HepG2 (cell line): ENCODE measurements around the gene SEC31B. TPM values are rescaled to one million over a fixed set of nuclear protein-coding genes. Genes with fewer than 3 reads are reported as not detected.

ENCODE experiments used
- CREB1 ChIP-seq, 2 experiments: fragments of 450-650 bp in 1 of 2; IDR thresholded peaks; 2 replicates each; pipeline ENCODE4 v1.6.1; 2016 to 2017; ENCODE audit warnings: control low read depth in 1 of 2, mild to moderate bottlenecking in 1 of 2, missing compliant biosample characterization in 1 of 2, missing genetic modification characterization in 1 of 2
- ELF4 ChIP-seq: sonication (generic); formaldehyde crosslinking; IDR thresholded peaks from 2 replicates; pipeline ENCODE4 v1.5.0; 2020; ENCODE audit warnings: missing genetic modification reagents, mild to moderate bottlenecking, moderate library complexity, borderline replicate concordance
- ETV5 ChIP-seq: IDR thresholded peaks from 2 replicates; pipeline ENCODE4 v1.6.1; 2018; ENCODE audit warnings: missing biosample characterization, missing genetic modification reagents, inconsistent platforms, borderline replicate concordance
- FOXK1 ChIP-seq: sonication (generic); formaldehyde crosslinking; IDR thresholded peaks from 2 replicates; pipeline ENCODE4 v1.4.0; 2020; ENCODE audit warnings: low read depth, missing genetic modification reagents, borderline replicate concordance
- HNRNPLL ChIP-seq: fragments of 200-400 bp; formaldehyde crosslinking; IDR thresholded peaks from 2 replicates; pipeline ENCODE4 v1.6.1; 2017; ENCODE audit warnings: mild to moderate bottlenecking, low read depth, low read length; ENCODE audit not compliant: poor library complexity, severe bottlenecking
- KAT8 ChIP-seq: IDR thresholded peaks from 2 replicates; pipeline ENCODE4 v1.6.1; 2016; ENCODE audit warnings: missing genetic modification reagents, missing compliant biosample characterization
- KDM3A ChIP-seq: IDR thresholded peaks from 2 replicates; pipeline ENCODE4 v1.6.1; 2018; ENCODE audit warnings: low read depth, missing compliant biosample characterization
- KLF6 ChIP-seq: IDR thresholded peaks from 2 replicates; pipeline ENCODE4 v1.8.0; 2016; ENCODE audit warnings: missing biosample characterization, missing genetic modification reagents
- KMT2A ChIP-seq: sonication (generic); formaldehyde crosslinking; IDR thresholded peaks from 2 replicates; pipeline ENCODE4 v1.4.0; 2020; ENCODE audit warnings: missing genetic modification reagents
- LCORL ChIP-seq, 2 experiments: fragments of 450-650 bp in 1 of 2; sonication (generic) in 1 of 2; formaldehyde crosslinking in 1 of 2; IDR thresholded peaks; 2 replicates each; pipeline versions ENCODE4 v1.5.0 to v1.6.1; 2017 to 2020; ENCODE audit warnings: antibody characterized with exemption in 1 of 2, missing genetic modification reagents in 1 of 2
- POLR2G ChIP-seq: fragments of 200-400 bp; formaldehyde crosslinking; IDR thresholded peaks from 2 replicates; pipeline ENCODE4 v1.6.1; 2018; ENCODE audit warnings: mild to moderate bottlenecking, low read depth, low read length, moderate library complexity
- RBM39 ChIP-seq: fragments of 200-400 bp; formaldehyde crosslinking; IDR thresholded peaks from one replicate; pipeline ENCODE4 v1.6.1; 2018; ENCODE audit warnings: antibody characterized with exemption, mild to moderate bottlenecking, low read depth, low read length; ENCODE audit not compliant: poor library complexity, severe bottlenecking
- SAP130 ChIP-seq: IDR thresholded peaks from 2 replicates; pipeline ENCODE4 v1.6.1; 2016; ENCODE audit warnings: low read depth
- SMAD3 ChIP-seq: sonication (generic); formaldehyde crosslinking; IDR thresholded peaks from 2 replicates; pipeline ENCODE4 v1.4.0; 2020; ENCODE audit warnings: missing genetic modification reagents
- ZNF17 ChIP-seq: sonication (generic); formaldehyde crosslinking; IDR thresholded peaks from 2 replicates; pipeline ENCODE4 v1.5.0; 2020; ENCODE audit warnings: mild to moderate bottlenecking, missing genetic modification reagents
- ZNF589 ChIP-seq: sonication (generic); formaldehyde crosslinking; conservative IDR thresholded peaks from 2 replicates; pipeline ENCODE4 v1.8.0; 2022; ENCODE audit warnings: mild to moderate bottlenecking, moderate library complexity, missing genetic modification reagents
- ZNF766 ChIP-seq: sonication (generic); formaldehyde crosslinking; IDR thresholded peaks from 2 replicates; pipeline ENCODE4 v1.5.0; 2020; ENCODE audit warnings: missing genetic modification reagents, borderline replicate concordance
- ZSCAN29 ChIP-seq: sonication (generic); formaldehyde crosslinking; conservative IDR thresholded peaks from 2 replicates; pipeline ENCODE4 v1.4.0; 2020; ENCODE audit warnings: mild to moderate bottlenecking, missing genetic modification reagents
- polyA plus RNA-seq, 8 experiments: library from polyadenylated mRNA; depleted of rRNA in 3 of 8; stranded (reverse) in 7 of 8; unstranded in 1 of 8; fragments of >200 nt; fragmentation: Illumina TruSeq in 4 of 8; extraction: Trizol in 4 of 8; gene quantifications; 2 replicates each; pipeline versions ENCODE4 v1.2.1 to v1.2.3, GENCODE V29; 2011 to 2016; ENCODE audit warnings: low read depth in 4 of 8, missing spikeins in 1 of 8, mixed read lengths in 1 of 8; ENCODE audit not compliant: insufficient read depth in 1 of 8
- total RNA-seq, 5 experiments: library from RNA; depleted of rRNA; stranded (reverse); fragments of >200 nt; fragmentation: Illumina TruSeq; extraction: Trizol; gene quantifications; 2 replicates each; pipeline ENCODE4 v1.2.3, GENCODE V29; 2016; ENCODE audit warnings: low read depth in 1 of 5
- TF ChIP-seq, protein P1 (sequence below): sonication (generic); formaldehyde crosslinking; IDR thresholded peaks from 2 replicates; pipeline ENCODE4 v1.5.1; 2020; ENCODE audit warnings: missing genetic modification reagents, mild to moderate bottlenecking, borderline replicate concordance
- TF ChIP-seq, protein P2 (sequence below): sonication (generic); formaldehyde crosslinking; IDR thresholded peaks from 2 replicates; pipeline ENCODE4 v1.4.0; 2020; ENCODE audit warnings: missing genetic modification reagents, borderline replicate concordance
- TF ChIP-seq, protein P3 (sequence below): sonication (generic); formaldehyde crosslinking; conservative IDR thresholded peaks from 2 replicates; pipeline ENCODE4 v1.4.0; 2020; ENCODE audit warnings: missing genetic modification reagents
- TF ChIP-seq, protein P4 (sequence below): IDR thresholded peaks from 2 replicates; pipeline ENCODE4 v1.6.1; 2016; ENCODE audit warnings: mild to moderate bottlenecking

SEC31B gene
- total and polyA plus RNA-seq, 2 of the 13 experiments (the other 11 are each of a cell fraction or from before 2014, with no cell fraction given) = 2.0 to 8.3 TPM

DNA sequence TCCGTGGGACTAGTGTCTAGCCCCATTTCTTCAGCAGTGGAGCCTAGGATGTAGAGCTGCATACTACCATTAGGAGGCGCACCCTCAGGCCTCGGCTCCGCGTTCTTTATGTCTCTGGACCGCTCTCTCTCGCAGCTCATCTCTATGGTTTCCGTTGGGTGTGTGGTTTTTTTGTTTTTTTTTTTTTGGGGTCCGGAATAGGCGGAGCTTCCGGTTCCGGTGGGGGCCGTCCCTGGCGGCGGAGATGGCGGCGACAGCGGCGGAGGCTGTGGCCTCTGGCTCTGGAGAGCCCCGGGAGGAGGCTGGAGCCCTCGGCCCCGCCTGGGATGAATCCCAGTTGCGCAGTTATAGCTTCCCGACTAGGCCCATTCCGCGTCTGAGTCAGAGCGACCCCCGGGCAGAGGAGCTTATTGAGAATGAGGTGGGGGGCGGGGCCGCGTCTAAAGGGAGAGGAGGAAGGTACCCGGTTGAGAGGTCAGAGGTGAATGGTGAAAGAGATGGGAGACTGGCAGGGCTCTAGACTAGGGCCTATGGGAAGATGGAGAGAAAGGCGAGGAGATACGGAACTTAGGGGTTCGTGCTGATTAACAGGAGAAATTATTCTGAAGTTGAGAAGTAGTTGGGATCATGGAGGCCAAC lies 16.2 kb upstream of the SEC31B start, which contains the start of gene HIF1AN (continued):
- TF ChIP-seq ELF4 (CRISPR knock-in tag) (0 out of 2 replicates have a peak, but pooled peaks have one; percentile 67), ETV5 (CRISPR knock-in tag) (peak; percentile 90), POLR2G (peak; percentile 97), ZNF766 (CRISPR knock-in tag) (peak; percentile 55; the same call in 1 of the 2 replicates), KDM3A (peak; percentile 68; the same call in 1 of the 2 replicates), ZNF589 (CRISPR knock-in tag) (no peak), KAT8 (CRISPR knock-in tag) (peak; percentile 97), FOXK1 (CRISPR knock-in tag) (peak; percentile 90), KLF6 (peak; percentile 44; the same call in 1 of the 2 replicates), SMAD3 (0 out of 2 replicates have a peak, but pooled peaks have one; percentile 75), RBM39 (peak; percentile 37), KMT2A (CRISPR knock-in tag) (peak; percentile 73), ZNF17 (CRISPR knock-in tag) (no peak), LCORL (IDR thresholded peaks at IDR 0.05) (peak; percentile 86), LCORL (CRISPR knock-in tag; IDR thresholded peaks at IDR 0.05) (peak; percentile 66; the same call in 1 of the 2 replicates), CREB1 (IDR thresholded peaks at IDR 0.05) (no peak), CREB1 (CRISPR knock-in tag; IDR thresholded peaks at IDR 0.05) (peak; percentile 74), HNRNPLL (peak; percentile 76), SAP130 (CRISPR knock-in tag) (peak; percentile 91), ZSCAN29 (CRISPR knock-in tag) (no peak)
- TF ChIP-seq, protein P1, sequence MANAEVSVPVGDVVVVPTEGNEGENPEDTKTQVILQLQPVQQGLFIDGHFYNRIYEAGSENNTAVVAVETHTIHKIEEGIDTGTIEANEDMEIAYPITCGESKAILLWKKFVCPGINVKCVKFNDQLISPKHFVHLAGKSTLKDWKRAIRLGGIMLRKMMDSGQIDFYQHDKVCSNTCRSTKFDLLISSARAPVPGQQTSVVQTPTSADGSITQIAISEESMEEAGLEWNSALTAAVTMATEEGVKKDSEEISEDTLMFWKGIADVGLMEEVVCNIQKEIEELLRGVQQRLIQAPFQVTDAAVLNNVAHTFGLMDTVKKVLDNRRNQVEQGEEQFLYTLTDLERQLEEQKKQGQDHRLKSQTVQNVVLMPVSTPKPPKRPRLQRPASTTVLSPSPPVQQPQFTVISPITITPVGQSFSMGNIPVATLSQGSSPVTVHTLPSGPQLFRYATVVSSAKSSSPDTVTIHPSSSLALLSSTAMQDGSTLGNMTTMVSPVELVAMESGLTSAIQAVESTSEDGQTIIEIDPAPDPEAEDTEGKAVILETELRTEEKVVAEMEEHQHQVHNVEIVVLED (CRISPR knock-in tag) = peak; percentile 61
- TF ChIP-seq, protein P2, sequence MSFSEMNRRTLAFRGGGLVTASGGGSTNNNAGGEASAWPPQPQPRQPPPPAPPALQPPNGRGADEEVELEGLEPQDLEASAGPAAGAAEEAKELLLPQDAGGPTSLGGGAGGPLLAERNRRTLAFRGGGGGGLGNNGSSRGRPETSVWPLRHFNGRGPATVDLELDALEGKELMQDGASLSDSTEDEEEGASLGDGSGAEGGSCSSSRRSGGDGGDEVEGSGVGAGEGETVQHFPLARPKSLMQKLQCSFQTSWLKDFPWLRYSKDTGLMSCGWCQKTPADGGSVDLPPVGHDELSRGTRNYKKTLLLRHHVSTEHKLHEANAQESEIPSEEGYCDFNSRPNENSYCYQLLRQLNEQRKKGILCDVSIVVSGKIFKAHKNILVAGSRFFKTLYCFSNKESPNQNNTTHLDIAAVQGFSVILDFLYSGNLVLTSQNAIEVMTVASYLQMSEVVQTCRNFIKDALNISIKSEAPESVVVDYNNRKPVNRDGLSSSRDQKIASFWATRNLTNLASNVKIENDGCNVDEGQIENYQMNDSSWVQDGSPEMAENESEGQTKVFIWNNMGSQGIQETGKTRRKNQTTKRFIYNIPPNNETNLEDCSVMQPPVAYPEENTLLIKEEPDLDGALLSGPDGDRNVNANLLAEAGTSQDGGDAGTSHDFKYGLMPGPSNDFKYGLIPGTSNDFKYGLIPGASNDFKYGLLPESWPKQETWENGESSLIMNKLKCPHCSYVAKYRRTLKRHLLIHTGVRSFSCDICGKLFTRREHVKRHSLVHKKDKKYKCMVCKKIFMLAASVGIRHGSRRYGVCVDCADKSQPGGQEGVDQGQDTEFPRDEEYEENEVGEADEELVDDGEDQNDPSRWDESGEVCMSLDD (CRISPR knock-in tag) = peak; percentile 92; the same call in 1 of the 2 replicates
- TF ChIP-seq, protein P3, sequence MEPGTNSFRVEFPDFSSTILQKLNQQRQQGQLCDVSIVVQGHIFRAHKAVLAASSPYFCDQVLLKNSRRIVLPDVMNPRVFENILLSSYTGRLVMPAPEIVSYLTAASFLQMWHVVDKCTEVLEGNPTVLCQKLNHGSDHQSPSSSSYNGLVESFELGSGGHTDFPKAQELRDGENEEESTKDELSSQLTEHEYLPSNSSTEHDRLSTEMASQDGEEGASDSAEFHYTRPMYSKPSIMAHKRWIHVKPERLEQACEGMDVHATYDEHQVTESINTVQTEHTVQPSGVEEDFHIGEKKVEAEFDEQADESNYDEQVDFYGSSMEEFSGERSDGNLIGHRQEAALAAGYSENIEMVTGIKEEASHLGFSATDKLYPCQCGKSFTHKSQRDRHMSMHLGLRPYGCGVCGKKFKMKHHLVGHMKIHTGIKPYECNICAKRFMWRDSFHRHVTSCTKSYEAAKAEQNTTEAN (CRISPR knock-in tag) = peak; percentile 15; the same call in 1 of the 2 replicates
- TF ChIP-seq, protein P4, sequence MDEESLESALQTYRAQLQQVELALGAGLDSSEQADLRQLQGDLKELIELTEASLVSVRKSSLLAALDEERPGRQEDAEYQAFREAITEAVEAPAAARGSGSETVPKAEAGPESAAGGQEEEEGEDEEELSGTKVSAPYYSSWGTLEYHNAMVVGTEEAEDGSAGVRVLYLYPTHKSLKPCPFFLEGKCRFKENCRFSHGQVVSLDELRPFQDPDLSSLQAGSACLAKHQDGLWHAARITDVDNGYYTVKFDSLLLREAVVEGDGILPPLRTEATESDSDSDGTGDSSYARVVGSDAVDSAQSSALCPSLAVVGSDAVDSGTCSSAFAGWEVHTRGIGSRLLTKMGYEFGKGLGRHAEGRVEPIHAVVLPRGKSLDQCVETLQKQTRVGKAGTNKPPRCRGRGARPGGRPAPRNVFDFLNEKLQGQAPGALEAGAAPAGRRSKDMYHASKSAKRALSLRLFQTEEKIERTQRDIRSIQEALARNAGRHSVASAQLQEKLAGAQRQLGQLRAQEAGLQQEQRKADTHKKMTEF (CRISPR knock-in tag) = peak; percentile 85
